OCI-LY7 (cell line): ENCODE measurements around the gene DLG5. TPM values are rescaled to one million over a fixed set of nuclear protein-coding genes. Genes with fewer than 3 reads are reported as not detected.

Experiments used
- BruUV-seq: library from RNA; stranded (reverse); fragments of 400-500 nt; replicated peaks from 2 replicates; lab custom pipeline; 2021; lab: Mats Ljungman, UMichigan
- CTCF ChIA-PET: fragments of 300-600 bp; sonication (Branson Sonifier 250); formaldehyde crosslinking; loops from one replicate; lab custom pipeline; 2022; ENCODE audit warnings: antibody characterized with exemption; ENCODE audit not compliant: unreplicated experiment; lab: Charles Lee
- POLR2A ChIA-PET: fragments of 300-600 bp; sonication (Branson Sonifier 250); formaldehyde crosslinking; loops from one replicate; lab custom pipeline; 2022; ENCODE audit warnings: antibody characterized with exemption; lab: Charles Lee
- DNase-seq: peaks from one replicate; pipeline ENCODE4 v3.0.0-alpha.2; 2015; ENCODE audit warnings: low spot score
- H2AFZ ChIP-seq: fragments of 200-600 bp; sonication (generic), shearing (Covaris generic); 2 replicates; pipeline ENCODE4 v1.6.1; 2014; ENCODE audit warnings: mild to moderate bottlenecking, antibody characterized with exemption, low read length, moderate library complexity
- H3K27ac ChIP-seq: fragments of 200-600 bp; sonication (generic); 2 replicates; pipeline ENCODE4 v1.5.1; 2014; ENCODE audit warnings: mixed run types, low read depth, mild to moderate bottlenecking, moderate library complexity, low read length, inconsistent platforms; ENCODE audit not compliant: poor library complexity, severe bottlenecking
- H3K36me3 ChIP-seq: fragments of 200-600 bp; sonication (generic); 2 replicates; pipeline ENCODE4 v1.6.1; 2014; ENCODE audit warnings: mild to moderate bottlenecking, antibody characterized with exemption, low read length, moderate library complexity, mixed read lengths; ENCODE audit not compliant: insufficient read depth
- H3K4me1 ChIP-seq: fragments of 200-600 bp; sonication (generic); 2 replicates; pipeline ENCODE4 v1.5.1; 2014; ENCODE audit warnings: mild to moderate bottlenecking, low read length; ENCODE audit not compliant: insufficient read depth, poor library complexity, severe bottlenecking
- H3K4me2 ChIP-seq: fragments of 200-600 bp; sonication (generic); 2 replicates; pipeline ENCODE4 v1.6.1; 2014; ENCODE audit warnings: mild to moderate bottlenecking, low read length
- H3K4me3 ChIP-seq: fragments of 200-600 bp; sonication (generic); 2 replicates; pipeline ENCODE4 v1.5.1; 2014; ENCODE audit warnings: mild to moderate bottlenecking, low read depth, low read length; ENCODE audit not compliant: poor library complexity, severe bottlenecking
- H3K79me2 ChIP-seq: fragments of 200-600 bp; sonication (generic); 2 replicates; pipeline ENCODE4 v1.6.1; 2016; ENCODE audit warnings: low read depth, mild to moderate bottlenecking, low read length, moderate library complexity, mixed read lengths; ENCODE audit not compliant: insufficient read depth
- H3K9me2 ChIP-seq: fragments of 200-600 bp; sonication (generic); 2 replicates; pipeline ENCODE4 v1.6.1; 2016; ENCODE audit warnings: mild to moderate bottlenecking, low read length, mixed read lengths; ENCODE audit not compliant: insufficient read depth
- H3K9me3 ChIP-seq: fragments of 200-600 bp; sonication (generic); 2 replicates; pipeline ENCODE4 v1.6.1; 2014; ENCODE audit warnings: mild to moderate bottlenecking, mixed run types, low read length, mixed read lengths
- H4K20me1 ChIP-seq: fragments of 200-600 bp; sonication (generic); 2 replicates; pipeline ENCODE4 v1.6.1; 2014; ENCODE audit warnings: mild to moderate bottlenecking, antibody characterized with exemption, low read length, moderate library complexity, mixed read lengths; ENCODE audit not compliant: insufficient read depth
- EZH2phosphoT487 ChIP-seq: fragments of 200-600 bp; sonication (generic); IDR thresholded peaks from 2 replicates; pipeline ENCODE4 v1.6.1; 2018; ENCODE audit warnings: low read depth, borderline replicate concordance, mild to moderate bottlenecking, mixed run types, antibody characterized with exemption, low read length, moderate library complexity, mixed read lengths
- intact Hi-C: fragments of 100-400 bp; cut with micrococcal nuclease; formaldehyde crosslinking; loops from one replicate; pipeline ENCODE4 v1.10.0; 2022; ENCODE audit not compliant: unreplicated experiment
- total RNA-seq, 2 experiments: library from RNA; depleted of rRNA in 1 of 2; stranded (reverse); fragments of >200 nt in 1 of 2; shearing (Covaris generic) in 1 of 2; gene quantifications; 2 replicates each; pipeline ENCODE4 v1.2.3, GENCODE V29; 2014 to 2022
- TF ChIP-seq, protein P1 (sequence below): fragments of 200-600 bp; sonication (generic); conservative IDR thresholded peaks from 2 replicates; pipeline ENCODE4 v1.5.1; 2014; ENCODE audit warnings: mild to moderate bottlenecking, antibody characterized with exemption, low read length, moderate library complexity, mixed read lengths

Gene DLG5
- total RNA-seq, 2 experiments from 2014 or later = 0.27 TPM; not detected in 1

GRCh38 chr10:77834943-77835668 is 91.4 kb downstream of the DLG5 start:
- TF ChIP-seq EZH2phosphoT487 = no peak
- TF ChIP-seq, protein P1, sequence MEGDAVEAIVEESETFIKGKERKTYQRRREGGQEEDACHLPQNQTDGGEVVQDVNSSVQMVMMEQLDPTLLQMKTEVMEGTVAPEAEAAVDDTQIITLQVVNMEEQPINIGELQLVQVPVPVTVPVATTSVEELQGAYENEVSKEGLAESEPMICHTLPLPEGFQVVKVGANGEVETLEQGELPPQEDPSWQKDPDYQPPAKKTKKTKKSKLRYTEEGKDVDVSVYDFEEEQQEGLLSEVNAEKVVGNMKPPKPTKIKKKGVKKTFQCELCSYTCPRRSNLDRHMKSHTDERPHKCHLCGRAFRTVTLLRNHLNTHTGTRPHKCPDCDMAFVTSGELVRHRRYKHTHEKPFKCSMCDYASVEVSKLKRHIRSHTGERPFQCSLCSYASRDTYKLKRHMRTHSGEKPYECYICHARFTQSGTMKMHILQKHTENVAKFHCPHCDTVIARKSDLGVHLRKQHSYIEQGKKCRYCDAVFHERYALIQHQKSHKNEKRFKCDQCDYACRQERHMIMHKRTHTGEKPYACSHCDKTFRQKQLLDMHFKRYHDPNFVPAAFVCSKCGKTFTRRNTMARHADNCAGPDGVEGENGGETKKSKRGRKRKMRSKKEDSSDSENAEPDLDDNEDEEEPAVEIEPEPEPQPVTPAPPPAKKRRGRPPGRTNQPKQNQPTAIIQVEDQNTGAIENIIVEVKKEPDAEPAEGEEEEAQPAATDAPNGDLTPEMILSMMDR = no peak
- POLR2A ChIA-PET = interaction anchor here (0.7 kb wide), 1 partner anchor 840 kb away, joined by 3 read pairs; no protein-coding TSS in a partner anchor
- Histone ChIP-seq H2AFZ (no peak overlapping the region), H3K79me2 (no peaks in the 10 kb centered on the region), H3K9me3 (no peaks in the 10 kb centered on the region), H3K4me1 (peaks cover 16% of the 10 kb centered on the region), H3K9me2 (no peaks in the 10 kb centered on the region), H4K20me1 (no peaks in the 10 kb centered on the region), H3K4me2 (no peak overlapping the region), H3K4me3 (no peak overlapping the region), H3K36me3 (no peaks in the 10 kb centered on the region), H3K27ac (no peak overlapping the region)
- CTCF ChIA-PET = no interaction called here
- DNase-seq = no peak
- no TSS peak for BruUV-seq
- intact Hi-C loops = no loop called here

DNA sequence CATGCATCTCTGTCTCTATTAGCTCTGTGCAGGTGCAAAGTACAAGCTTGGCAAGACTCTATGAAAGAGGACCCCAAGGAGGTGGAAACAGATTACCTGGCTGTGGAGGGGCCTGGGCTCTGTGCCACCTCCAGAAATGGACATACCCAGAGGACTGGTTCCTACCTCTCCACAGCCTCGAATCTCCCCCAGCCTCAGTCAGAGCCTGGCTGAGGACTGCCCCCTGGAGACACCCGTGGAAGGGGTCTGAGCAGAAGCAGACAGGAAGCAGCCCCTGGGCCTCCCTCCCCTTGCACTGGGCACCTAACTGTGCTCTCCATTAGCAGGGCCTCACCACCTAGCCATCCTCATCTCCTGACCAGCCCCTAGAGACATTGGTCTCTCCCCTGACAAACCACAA is 92.0 kb downstream of the DLG5 start:
- CTCF ChIA-PET = no interaction called here

DNA sequence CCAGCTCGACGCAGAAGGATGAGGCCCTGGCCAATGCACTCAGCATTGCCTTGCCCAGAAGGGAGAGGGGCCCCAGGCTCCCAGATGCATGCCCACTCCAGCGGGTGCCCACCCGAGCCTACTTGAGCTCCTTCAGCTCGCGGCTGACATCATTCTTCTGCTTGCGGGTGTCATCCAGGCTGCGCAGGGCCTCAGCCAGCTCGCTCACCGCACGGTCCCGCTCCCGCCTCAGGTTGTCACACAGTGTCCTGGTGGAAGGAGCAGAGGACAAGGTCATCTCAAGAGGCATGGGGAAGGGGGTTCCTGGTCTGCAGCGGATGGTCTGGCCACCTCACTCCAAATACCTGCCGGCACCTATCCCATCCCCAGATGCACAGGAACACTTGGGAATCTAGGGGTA is 92.8 kb downstream of the DLG5 start:
- intact Hi-C loops = no loop called here
- Histone ChIP-seq H3K9me2 (no peaks in the 10 kb centered on the region), H3K9me3 (no peaks in the 10 kb centered on the region), H4K20me1 (no peaks in the 10 kb centered on the region), H3K79me2 (no peaks in the 10 kb centered on the region), H3K4me2 (no peak overlapping the region), H2AFZ (no peak overlapping the region), H3K27ac (no peak overlapping the region), H3K4me1 (peaks cover 16% of the 10 kb centered on the region), H3K4me3 (no peak overlapping the region), H3K36me3 (no peaks in the 10 kb centered on the region)
- TF ChIP-seq EZH2phosphoT487 = no peak
- TF ChIP-seq, protein P1 = no peak
- BruUV-seq = no TSS peak
- POLR2A ChIA-PET = no interaction called here
- no peak for DNase-seq
- CTCF ChIA-PET = no interaction called here

More for the DNA sequence above, 92.0 kb downstream of the DLG5 start:
- Histone ChIP-seq H3K36me3 (no peaks in the 10 kb centered on the region), H3K4me3 (no peak overlapping the region), H3K79me2 (no peaks in the 10 kb centered on the region), H3K27ac (no peak overlapping the region), H3K9me2 (no peaks in the 10 kb centered on the region), H2AFZ (no peak overlapping the region), H4K20me1 (no peaks in the 10 kb centered on the region), H3K9me3 (no peaks in the 10 kb centered on the region), H3K4me2 (no peak overlapping the region), H3K4me1 (peaks cover 16% of the 10 kb centered on the region)
- DNase-seq = no peak
- POLR2A ChIA-PET = no interaction called here
- TF ChIP-seq, protein P1 = no peak
- no peak for TF ChIP-seq EZH2phosphoT487
- no TSS peak for BruUV-seq
- intact Hi-C loops = no loop called here
